GM23338 (cell line): ENCODE data around the gene ZNF300. TPM values are rescaled to one million over a fixed set of nuclear protein-coding genes. Genes with fewer than 3 reads are reported as not detected.

Experiments used
- ATAC-seq: fragments of 200-7000 bp; cut with Tn5 transposase; 3 replicates; pipeline ENCODE4 v1.9.1; 2020
- DNase-seq: peaks from one replicate; pipeline ENCODE4 v3.0.0-alpha.2; 2015; ENCODE audit warnings: low spot score
- H2AFZ ChIP-seq: fragments of 200-600 bp; sonication (generic); 2 replicates; pipeline ENCODE4 v1.8.0; 2016; ENCODE audit warnings: antibody characterized with exemption, mild to moderate bottlenecking, moderate library complexity
- H3F3A ChIP-seq: fragments of 200-600 bp; sonication (generic); replicated peaks from 2 replicates; pipeline ENCODE4 v1.8.0; 2017; ENCODE audit warnings: antibody characterized with exemption, mixed run types, low read depth
- H3K27ac ChIP-seq: fragments of 200-600 bp; sonication (generic); 2 replicates; pipeline ENCODE4 v1.6.1; 2016; ENCODE audit warnings: low read depth
- H3K27me3 ChIP-seq: fragments of 200-600 bp; sonication (generic); 2 replicates; pipeline ENCODE4 v1.8.0; 2016; ENCODE audit warnings: mild to moderate bottlenecking, mixed run types, moderate library complexity; ENCODE audit not compliant: insufficient read depth
- H3K36me3 ChIP-seq: fragments of 200-600 bp; sonication (generic); 2 replicates; pipeline ENCODE4 v1.8.0; 2016; ENCODE audit warnings: mild to moderate bottlenecking; ENCODE audit not compliant: insufficient read depth
- H3K4me1 ChIP-seq: fragments of 200-600 bp; sonication (generic); 2 replicates; pipeline ENCODE4 v1.8.0; 2016; ENCODE audit warnings: mild to moderate bottlenecking, moderate library complexity; ENCODE audit not compliant: insufficient read depth
- H3K4me2 ChIP-seq: fragments of 200-600 bp; sonication (generic); 2 replicates; pipeline ENCODE4 v1.7.1; 2017; ENCODE audit warnings: mixed run types
- H3K4me3 ChIP-seq: fragments of 200-600 bp; sonication (generic); 2 replicates; pipeline ENCODE4 v1.6.1; 2016; ENCODE audit warnings: mixed run types
- H3K79me2 ChIP-seq: fragments of 200-600 bp; sonication (generic); replicated peaks from 2 replicates; pipeline ENCODE4 v1.8.0; 2017; ENCODE audit warnings: mild to moderate bottlenecking; ENCODE audit not compliant: insufficient read depth
- H3K9me2 ChIP-seq: fragments of 200-600 bp; sonication (generic); 2 replicates; pipeline ENCODE4 v1.8.0; 2017; ENCODE audit not compliant: insufficient read depth
- H4K20me1 ChIP-seq: fragments of 200-600 bp; sonication (generic); replicated peaks from 2 replicates; pipeline ENCODE4 v1.8.0; 2017; ENCODE audit warnings: mild to moderate bottlenecking; ENCODE audit not compliant: insufficient read depth
- H3K27ac Mint-ChIP-seq: 2 replicates; pipeline ENCODE4 v1.8.0; 2020; ENCODE audit warnings: inconsistent platforms, mild to moderate bottlenecking, moderate library complexity, mixed read lengths
- H3K27me3 Mint-ChIP-seq: 3 replicates; pipeline ENCODE4 v1.8.0; 2022; ENCODE audit warnings: low read depth, mild to moderate bottlenecking, moderate library complexity, mixed read lengths, inconsistent platforms; ENCODE audit not compliant: insufficient read depth, poor library complexity
- H3K36me3 Mint-ChIP-seq: 3 replicates; pipeline ENCODE4 v1.8.0; 2021; ENCODE audit warnings: low read depth, mild to moderate bottlenecking, inconsistent platforms, moderate library complexity, mixed read lengths
- H3K4me1 Mint-ChIP-seq: 3 replicates; pipeline ENCODE4 v1.8.0; 2020; ENCODE audit warnings: mild to moderate bottlenecking, inconsistent platforms, mixed read lengths
- H3K4me3 Mint-ChIP-seq: 3 replicates; pipeline ENCODE4 v1.8.0; 2021; ENCODE audit warnings: moderate library complexity, mild to moderate bottlenecking, inconsistent platforms, mixed read lengths
- H3K9me3 Mint-ChIP-seq: 3 replicates; pipeline ENCODE4 v1.8.0; 2020; ENCODE audit warnings: moderate library complexity, mild to moderate bottlenecking, inconsistent platforms, mixed read lengths
- CREB1 ChIP-seq: fragments of 250-450 bp; sonication (Bioruptor Pico); IDR thresholded peaks from 2 replicates; pipeline ENCODE4 v1.5.0; 2020; ENCODE audit warnings: low read depth, mild to moderate bottlenecking, moderate library complexity
- EZH2 ChIP-seq: fragments of 200-600 bp; sonication (generic); IDR thresholded peaks from one replicate; pipeline ENCODE4 v1.8.0; 2017; ENCODE audit warnings: antibody characterized with exemption, mild to moderate bottlenecking, low read depth; ENCODE audit not compliant: unreplicated experiment
- EZH2phosphoT487 ChIP-seq: fragments of 200-600 bp; sonication (generic); IDR thresholded peaks from one replicate; pipeline ENCODE4 v1.8.1; 2018; ENCODE audit warnings: antibody characterized with exemption; ENCODE audit not compliant: unreplicated experiment
- JUNB ChIP-seq: IDR thresholded peaks from one replicate; pipeline ENCODE4 v1.6.1; 2016; ENCODE audit warnings: antibody characterized with exemption; ENCODE audit not compliant: unreplicated experiment
- NANOG ChIP-seq: IDR thresholded peaks from 2 replicates; pipeline ENCODE4 v1.6.1; 2016; ENCODE audit warnings: antibody characterized with exemption, borderline replicate concordance
- POLR2AphosphoS5 ChIP-seq: IDR thresholded peaks from 2 replicates; pipeline ENCODE4 v1.6.1; 2016; ENCODE audit warnings: antibody characterized with exemption, low read depth
- STAT1 ChIP-seq: IDR thresholded peaks from one replicate; pipeline ENCODE4 v1.6.1; 2016; ENCODE audit warnings: antibody characterized with exemption; ENCODE audit not compliant: unreplicated experiment
- ZNF114 ChIP-seq: fragments of 250-450 bp; sonication (Bioruptor Pico); IDR thresholded peaks from 2 replicates; pipeline ENCODE4 v1.5.0; 2020; ENCODE audit warnings: mild to moderate bottlenecking, moderate library complexity
- ZNF331 ChIP-seq: fragments of 250-450 bp; sonication (Bioruptor Pico); IDR thresholded peaks from 2 replicates; pipeline ENCODE4 v1.5.0; 2020; ENCODE audit warnings: low read depth, mild to moderate bottlenecking, moderate library complexity
- polyA plus RNA-seq: library from polyadenylated mRNA; unstranded; fragments of >200 nt; fragmentation: Nextera tagmentation; extraction: Ambion mirVana; gene quantifications from 2 replicates; pipeline ENCODE4 v1.2.1, GENCODE V29; 2016
- total RNA-seq: library from RNA; depleted of rRNA; stranded (reverse); fragments of >200 nt; shearing (Covaris generic); gene quantifications from 2 replicates; pipeline ENCODE4 v1.2.3, GENCODE V29; 2014
- TF ChIP-seq, protein P1 (sequence below), 2 experiments: fragments of 200-600 bp in 1 of 2; sonication (generic) in 1 of 2; conservative IDR thresholded peaks; 2 replicates each; pipeline versions ENCODE4 v1.5.1 to v1.6.1; 2016 to 2017; ENCODE audit warnings: antibody characterized with exemption in 2 of 2, low read depth in 2 of 2, mild to moderate bottlenecking in 2 of 2, moderate library complexity in 1 of 2
- TF ChIP-seq, protein P2 (sequence below): IDR thresholded peaks from one replicate; pipeline ENCODE4 v1.6.1; 2018; ENCODE audit warnings: antibody characterized with exemption; ENCODE audit not compliant: unreplicated experiment
- TF ChIP-seq, protein P3 (sequence below): IDR thresholded peaks from 2 replicates; pipeline ENCODE4 v1.6.1; 2016; ENCODE audit warnings: antibody characterized with exemption
- TF ChIP-seq, protein P4 (sequence below): fragments of 250-450 bp; sonication (Bioruptor Pico); IDR thresholded peaks from 2 replicates; pipeline ENCODE4 v1.5.0; 2020; ENCODE audit warnings: mild to moderate bottlenecking, moderate library complexity

Gene ZNF300
- total and polyA plus RNA-seq, 2 experiments from 2014 or later, result 15.1 to 25.9 TPM

DNA sequence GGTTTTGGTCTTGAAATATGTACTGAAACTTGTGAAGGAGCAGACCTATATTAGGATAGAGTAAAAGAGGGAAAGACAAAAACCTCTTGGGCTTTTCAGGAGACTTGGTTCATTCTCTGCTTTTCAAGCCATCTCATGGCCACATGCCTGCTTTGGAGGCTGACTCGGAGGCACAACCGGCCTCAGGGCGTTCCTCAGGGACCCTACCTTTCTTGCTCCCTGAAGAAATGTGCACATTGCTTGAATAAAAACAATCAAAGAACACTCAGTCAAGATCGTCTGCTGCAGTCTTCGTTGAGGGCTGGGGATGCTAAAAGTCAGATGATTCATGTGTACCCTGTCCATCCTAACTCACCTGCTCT lies 57.5 kb downstream of the ZNF300 start:
- H2AFZ ChIP-seq, result peak overlapping the region; percentile 14; the same call in 1 of the 2 replicates

More for the DNA sequence above, 57.5 kb downstream of the ZNF300 start:
- Histone ChIP-seq H3K27me3 (peaks cover 12% of the 10 kb centered on the region; the same call in 1 of the 2 replicates), H3K4me3 (no peak overlapping the region), H3K79me2 (no peaks in the 10 kb centered on the region), H3K9me2 (no peaks in the 10 kb centered on the region), H3K4me2 (no peak overlapping the region), H3F3A (no peaks in the 10 kb centered on the region), H3K36me3 (no peaks in the 10 kb centered on the region), H3K27ac (no peak overlapping the region), H3K4me1 (no peaks in the 10 kb centered on the region), H4K20me1 (no peaks in the 10 kb centered on the region)
- DNase-seq (no peak), ATAC-seq (no peak)
- Mint-ChIP-seq H3K27ac (no peak overlapping the region), H3K4me1 (peaks cover 10% of the 10 kb centered on the region), H3K9me3 (peaks cover 14% of the 10 kb centered on the region), H3K36me3 (peaks cover 4% of the 10 kb centered on the region; the same call in 2 of the 3 replicates), H3K4me3 (no peak overlapping the region), H3K27me3 (peaks cover 16% of the 10 kb centered on the region)
- TF ChIP-seq, protein P1, sequence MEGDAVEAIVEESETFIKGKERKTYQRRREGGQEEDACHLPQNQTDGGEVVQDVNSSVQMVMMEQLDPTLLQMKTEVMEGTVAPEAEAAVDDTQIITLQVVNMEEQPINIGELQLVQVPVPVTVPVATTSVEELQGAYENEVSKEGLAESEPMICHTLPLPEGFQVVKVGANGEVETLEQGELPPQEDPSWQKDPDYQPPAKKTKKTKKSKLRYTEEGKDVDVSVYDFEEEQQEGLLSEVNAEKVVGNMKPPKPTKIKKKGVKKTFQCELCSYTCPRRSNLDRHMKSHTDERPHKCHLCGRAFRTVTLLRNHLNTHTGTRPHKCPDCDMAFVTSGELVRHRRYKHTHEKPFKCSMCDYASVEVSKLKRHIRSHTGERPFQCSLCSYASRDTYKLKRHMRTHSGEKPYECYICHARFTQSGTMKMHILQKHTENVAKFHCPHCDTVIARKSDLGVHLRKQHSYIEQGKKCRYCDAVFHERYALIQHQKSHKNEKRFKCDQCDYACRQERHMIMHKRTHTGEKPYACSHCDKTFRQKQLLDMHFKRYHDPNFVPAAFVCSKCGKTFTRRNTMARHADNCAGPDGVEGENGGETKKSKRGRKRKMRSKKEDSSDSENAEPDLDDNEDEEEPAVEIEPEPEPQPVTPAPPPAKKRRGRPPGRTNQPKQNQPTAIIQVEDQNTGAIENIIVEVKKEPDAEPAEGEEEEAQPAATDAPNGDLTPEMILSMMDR (conservative IDR thresholded peaks at IDR 0.05; ENCODE audit: low read depth in 2 of 2), result no peak
- TF ChIP-seq, protein P2, sequence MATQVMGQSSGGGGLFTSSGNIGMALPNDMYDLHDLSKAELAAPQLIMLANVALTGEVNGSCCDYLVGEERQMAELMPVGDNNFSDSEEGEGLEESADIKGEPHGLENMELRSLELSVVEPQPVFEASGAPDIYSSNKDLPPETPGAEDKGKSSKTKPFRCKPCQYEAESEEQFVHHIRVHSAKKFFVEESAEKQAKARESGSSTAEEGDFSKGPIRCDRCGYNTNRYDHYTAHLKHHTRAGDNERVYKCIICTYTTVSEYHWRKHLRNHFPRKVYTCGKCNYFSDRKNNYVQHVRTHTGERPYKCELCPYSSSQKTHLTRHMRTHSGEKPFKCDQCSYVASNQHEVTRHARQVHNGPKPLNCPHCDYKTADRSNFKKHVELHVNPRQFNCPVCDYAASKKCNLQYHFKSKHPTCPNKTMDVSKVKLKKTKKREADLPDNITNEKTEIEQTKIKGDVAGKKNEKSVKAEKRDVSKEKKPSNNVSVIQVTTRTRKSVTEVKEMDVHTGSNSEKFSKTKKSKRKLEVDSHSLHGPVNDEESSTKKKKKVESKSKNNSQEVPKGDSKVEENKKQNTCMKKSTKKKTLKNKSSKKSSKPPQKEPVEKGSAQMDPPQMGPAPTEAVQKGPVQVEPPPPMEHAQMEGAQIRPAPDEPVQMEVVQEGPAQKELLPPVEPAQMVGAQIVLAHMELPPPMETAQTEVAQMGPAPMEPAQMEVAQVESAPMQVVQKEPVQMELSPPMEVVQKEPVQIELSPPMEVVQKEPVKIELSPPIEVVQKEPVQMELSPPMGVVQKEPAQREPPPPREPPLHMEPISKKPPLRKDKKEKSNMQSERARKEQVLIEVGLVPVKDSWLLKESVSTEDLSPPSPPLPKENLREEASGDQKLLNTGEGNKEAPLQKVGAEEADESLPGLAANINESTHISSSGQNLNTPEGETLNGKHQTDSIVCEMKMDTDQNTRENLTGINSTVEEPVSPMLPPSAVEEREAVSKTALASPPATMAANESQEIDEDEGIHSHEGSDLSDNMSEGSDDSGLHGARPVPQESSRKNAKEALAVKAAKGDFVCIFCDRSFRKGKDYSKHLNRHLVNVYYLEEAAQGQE, result no peak
- TF ChIP-seq CREB1 (no peak), EZH2 (no peak), JUNB (no peak), ZNF331 (no peak), POLR2AphosphoS5 (no peak), STAT1 (no peak), ZNF114 (no peak), NANOG (no peak), EZH2phosphoT487 (no peak)
- TF ChIP-seq, protein P3, sequence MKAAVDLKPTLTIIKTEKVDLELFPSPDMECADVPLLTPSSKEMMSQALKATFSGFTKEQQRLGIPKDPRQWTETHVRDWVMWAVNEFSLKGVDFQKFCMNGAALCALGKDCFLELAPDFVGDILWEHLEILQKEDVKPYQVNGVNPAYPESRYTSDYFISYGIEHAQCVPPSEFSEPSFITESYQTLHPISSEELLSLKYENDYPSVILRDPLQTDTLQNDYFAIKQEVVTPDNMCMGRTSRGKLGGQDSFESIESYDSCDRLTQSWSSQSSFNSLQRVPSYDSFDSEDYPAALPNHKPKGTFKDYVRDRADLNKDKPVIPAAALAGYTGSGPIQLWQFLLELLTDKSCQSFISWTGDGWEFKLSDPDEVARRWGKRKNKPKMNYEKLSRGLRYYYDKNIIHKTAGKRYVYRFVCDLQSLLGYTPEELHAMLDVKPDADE, result no peak
- TF ChIP-seq, protein P4, sequence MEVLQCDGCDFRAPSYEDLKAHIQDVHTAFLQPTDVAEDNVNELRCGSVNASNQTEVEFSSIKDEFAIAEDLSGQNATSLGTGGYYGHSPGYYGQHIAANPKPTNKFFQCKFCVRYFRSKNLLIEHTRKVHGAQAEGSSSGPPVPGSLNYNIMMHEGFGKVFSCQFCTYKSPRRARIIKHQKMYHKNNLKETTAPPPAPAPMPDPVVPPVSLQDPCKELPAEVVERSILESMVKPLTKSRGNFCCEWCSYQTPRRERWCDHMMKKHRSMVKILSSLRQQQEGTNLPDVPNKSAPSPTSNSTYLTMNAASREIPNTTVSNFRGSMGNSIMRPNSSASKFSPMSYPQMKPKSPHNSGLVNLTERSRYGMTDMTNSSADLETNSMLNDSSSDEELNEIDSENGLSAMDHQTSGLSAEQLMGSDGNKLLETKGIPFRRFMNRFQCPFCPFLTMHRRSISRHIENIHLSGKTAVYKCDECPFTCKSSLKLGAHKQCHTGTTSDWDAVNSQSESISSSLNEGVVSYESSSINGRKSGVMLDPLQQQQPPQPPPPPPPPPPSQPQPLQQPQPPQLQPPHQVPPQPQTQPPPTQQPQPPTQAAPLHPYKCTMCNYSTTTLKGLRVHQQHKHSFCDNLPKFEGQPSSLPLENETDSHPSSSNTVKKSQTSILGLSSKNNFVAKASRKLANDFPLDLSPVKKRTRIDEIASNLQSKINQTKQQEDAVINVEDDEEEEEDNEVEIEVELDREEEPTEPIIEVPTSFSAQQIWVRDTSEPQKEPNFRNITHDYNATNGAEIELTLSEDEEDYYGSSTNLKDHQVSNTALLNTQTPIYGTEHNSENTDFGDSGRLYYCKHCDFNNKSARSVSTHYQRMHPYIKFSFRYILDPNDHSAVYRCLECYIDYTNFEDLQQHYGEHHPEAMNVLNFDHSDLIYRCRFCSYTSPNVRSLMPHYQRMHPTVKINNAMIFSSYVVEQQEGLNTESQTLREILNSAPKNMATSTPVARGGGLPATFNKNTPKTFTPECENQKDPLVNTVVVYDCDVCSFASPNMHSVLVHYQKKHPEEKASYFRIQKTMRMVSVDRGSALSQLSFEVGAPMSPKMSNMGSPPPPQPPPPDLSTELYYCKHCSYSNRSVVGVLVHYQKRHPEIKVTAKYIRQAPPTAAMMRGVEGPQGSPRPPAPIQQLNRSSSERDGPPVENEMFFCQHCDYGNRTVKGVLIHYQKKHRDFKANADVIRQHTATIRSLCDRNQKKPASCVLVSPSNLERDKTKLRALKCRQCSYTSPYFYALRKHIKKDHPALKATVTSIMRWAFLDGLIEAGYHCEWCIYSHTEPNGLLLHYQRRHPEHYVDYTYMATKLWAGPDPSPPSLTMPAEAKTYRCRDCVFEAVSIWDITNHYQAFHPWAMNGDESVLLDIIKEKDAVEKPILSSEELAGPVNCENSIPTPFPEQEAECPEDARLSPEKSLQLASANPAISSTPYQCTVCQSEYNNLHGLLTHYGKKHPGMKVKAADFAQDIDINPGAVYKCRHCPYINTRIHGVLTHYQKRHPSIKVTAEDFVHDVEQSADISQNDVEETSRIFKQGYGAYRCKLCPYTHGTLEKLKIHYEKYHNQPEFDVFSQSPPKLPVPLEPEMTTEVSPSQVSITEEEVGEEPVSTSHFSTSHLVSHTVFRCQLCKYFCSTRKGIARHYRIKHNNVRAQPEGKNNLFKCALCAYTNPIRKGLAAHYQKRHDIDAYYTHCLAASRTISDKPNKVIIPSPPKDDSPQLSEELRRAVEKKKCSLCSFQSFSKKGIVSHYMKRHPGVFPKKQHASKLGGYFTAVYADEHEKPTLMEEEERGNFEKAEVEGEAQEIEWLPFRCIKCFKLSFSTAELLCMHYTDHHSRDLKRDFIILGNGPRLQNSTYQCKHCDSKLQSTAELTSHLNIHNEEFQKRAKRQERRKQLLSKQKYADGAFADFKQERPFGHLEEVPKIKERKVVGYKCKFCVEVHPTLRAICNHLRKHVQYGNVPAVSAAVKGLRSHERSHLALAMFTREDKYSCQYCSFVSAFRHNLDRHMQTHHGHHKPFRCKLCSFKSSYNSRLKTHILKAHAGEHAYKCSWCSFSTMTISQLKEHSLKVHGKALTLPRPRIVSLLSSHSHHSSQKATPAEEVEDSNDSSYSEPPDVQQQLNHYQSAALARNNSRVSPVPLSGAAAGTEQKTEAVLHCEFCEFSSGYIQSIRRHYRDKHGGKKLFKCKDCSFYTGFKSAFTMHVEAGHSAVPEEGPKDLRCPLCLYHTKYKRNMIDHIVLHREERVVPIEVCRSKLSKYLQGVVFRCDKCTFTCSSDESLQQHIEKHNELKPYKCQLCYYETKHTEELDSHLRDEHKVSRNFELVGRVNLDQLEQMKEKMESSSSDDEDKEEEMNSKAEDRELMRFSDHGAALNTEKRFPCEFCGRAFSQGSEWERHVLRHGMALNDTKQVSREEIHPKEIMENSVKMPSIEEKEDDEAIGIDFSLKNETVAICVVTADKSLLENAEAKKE, result no peak
